ENCODE results near the gene CDK14. TPM values are rescaled to one million over a fixed set of nuclear protein-coding genes. Genes with fewer than 3 reads are reported as not detected.

CDK14 gene
- total RNA-seq, 1 donor from 2014 or later, result 64.6 TPM

DNA sequence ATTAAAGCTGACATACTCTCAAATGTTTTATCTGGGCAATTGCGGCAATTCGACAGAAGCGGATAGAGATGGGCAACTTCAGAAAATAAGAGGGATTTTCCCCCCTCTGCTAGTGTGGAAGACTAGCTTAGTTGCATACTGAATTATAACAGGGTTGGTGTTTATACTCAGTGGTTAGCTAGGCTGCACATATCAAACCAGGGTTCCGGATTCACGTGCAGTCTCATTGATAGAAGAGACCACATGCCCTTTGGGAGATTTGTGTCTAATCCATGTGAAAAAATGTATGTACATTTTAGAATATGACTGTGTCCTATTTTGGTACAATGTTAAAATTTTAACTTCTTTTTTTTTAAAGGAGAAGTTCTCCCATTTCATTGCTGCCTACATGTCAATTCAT lies 531.2 kb downstream of the CDK14 start:
- TF ChIP-seq, protein P1, sequence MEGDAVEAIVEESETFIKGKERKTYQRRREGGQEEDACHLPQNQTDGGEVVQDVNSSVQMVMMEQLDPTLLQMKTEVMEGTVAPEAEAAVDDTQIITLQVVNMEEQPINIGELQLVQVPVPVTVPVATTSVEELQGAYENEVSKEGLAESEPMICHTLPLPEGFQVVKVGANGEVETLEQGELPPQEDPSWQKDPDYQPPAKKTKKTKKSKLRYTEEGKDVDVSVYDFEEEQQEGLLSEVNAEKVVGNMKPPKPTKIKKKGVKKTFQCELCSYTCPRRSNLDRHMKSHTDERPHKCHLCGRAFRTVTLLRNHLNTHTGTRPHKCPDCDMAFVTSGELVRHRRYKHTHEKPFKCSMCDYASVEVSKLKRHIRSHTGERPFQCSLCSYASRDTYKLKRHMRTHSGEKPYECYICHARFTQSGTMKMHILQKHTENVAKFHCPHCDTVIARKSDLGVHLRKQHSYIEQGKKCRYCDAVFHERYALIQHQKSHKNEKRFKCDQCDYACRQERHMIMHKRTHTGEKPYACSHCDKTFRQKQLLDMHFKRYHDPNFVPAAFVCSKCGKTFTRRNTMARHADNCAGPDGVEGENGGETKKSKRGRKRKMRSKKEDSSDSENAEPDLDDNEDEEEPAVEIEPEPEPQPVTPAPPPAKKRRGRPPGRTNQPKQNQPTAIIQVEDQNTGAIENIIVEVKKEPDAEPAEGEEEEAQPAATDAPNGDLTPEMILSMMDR (IDR thresholded peaks at IDR 0.05; ENCODE audit: unreplicated experiment), result no peak
- Mint-ChIP-seq H3K4me1 (peaks cover 15% of the 10 kb centered on the region), H3K27ac (no peak overlapping the region), H3K9me3 (no peaks in the 10 kb centered on the region), H3K36me3 (peaks cover 22% of the 10 kb centered on the region), H3K4me3 (no peak overlapping the region), H3K27me3 (ENCODE audit: low read depth) (no peaks in the 10 kb centered on the region)
- no peak for DNase-seq (ENCODE audit: low spot score in 2 of 2, unreplicated experiment in 2 of 2)

DNA sequence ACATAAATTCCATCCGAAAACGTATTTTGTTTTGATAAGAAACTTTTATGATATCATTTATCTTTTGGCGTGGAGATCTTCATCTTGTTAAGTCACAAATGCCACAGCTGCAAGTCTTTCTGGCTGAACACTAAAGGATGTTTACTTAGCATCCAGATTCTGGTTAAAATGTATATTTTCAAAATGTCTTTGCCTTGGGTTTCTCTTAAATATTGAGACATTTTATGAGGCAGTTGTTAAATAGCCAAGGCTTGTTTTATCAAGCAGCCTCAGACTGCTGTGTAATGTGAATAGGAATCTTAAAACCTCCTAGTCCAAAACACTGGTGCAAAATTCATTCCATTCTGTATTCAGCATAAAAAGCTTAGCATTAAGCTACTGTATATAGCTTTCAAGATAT lies 531.8 kb downstream of the CDK14 start:
- TF ChIP-seq, protein P1 (IDR thresholded peaks at IDR 0.05; ENCODE audit: unreplicated experiment), result no peak
- no peak overlapping the region for H3K27ac Mint-ChIP-seq
- no peak overlapping the region for H3K4me3 Mint-ChIP-seq
- H3K36me3 Mint-ChIP-seq, result peaks cover 17% of the 10 kb centered on the region
- peaks cover 15% of the 10 kb centered on the region for H3K4me1 Mint-ChIP-seq
- H3K9me3 Mint-ChIP-seq, result no peaks in the 10 kb centered on the region
- no peak for DNase-seq (ENCODE audit: low spot score in 2 of 2, unreplicated experiment in 2 of 2)
- no peaks in the 10 kb centered on the region for H3K27me3 Mint-ChIP-seq (ENCODE audit: low read depth)

GRCh38 chr7:91128683-91129348 lies 532.7 kb downstream of the CDK14 start:
- DNase-seq (ENCODE audit: low spot score in 2 of 2, unreplicated experiment in 2 of 2), result no peak
- Mint-ChIP-seq H3K27ac (no peak overlapping the region), H3K9me3 (no peaks in the 10 kb centered on the region), H3K36me3 (peaks cover 15% of the 10 kb centered on the region), H3K4me3 (no peak overlapping the region), H3K27me3 (ENCODE audit: low read depth) (no peaks in the 10 kb centered on the region), H3K4me1 (peaks cover 15% of the 10 kb centered on the region)
- TF ChIP-seq, protein P1 (IDR thresholded peaks at IDR 0.05; ENCODE audit: unreplicated experiment), result no peak

DNA sequence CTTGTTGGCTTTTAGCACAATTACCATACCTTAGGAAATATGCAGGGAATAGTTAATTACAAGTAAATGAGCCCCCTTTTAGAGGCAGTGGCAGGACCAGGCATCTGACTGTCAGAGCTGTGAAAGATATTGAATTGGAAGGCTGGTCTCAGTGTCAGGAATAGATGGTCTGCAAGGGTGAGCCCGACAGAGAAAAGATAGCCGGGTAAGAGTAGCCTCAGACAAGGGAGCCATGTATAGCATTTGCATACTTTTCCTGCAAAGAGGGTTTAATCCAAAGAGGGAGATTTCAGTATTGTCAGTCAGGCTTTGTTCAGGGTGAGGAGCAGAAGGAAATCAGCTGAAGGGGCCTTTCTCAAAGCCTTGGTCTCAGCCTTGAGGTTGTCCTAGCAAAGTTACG lies 539.2 kb downstream of the CDK14 start:
- TF ChIP-seq, protein P1 (IDR thresholded peaks at IDR 0.05; ENCODE audit: unreplicated experiment), result no peak
- no peak for DNase-seq (ENCODE audit: low spot score in 2 of 2, unreplicated experiment in 2 of 2)
- no peaks in the 10 kb centered on the region for H3K27me3 Mint-ChIP-seq (ENCODE audit: low read depth)
- peaks cover 2% of the 10 kb centered on the region for H3K4me1 Mint-ChIP-seq
- H3K36me3 Mint-ChIP-seq, result peaks cover 14% of the 10 kb centered on the region
- no peaks in the 10 kb centered on the region for H3K9me3 Mint-ChIP-seq
- H3K27ac Mint-ChIP-seq, result no peak overlapping the region
- H3K4me3 Mint-ChIP-seq, result no peak overlapping the region

DNA sequence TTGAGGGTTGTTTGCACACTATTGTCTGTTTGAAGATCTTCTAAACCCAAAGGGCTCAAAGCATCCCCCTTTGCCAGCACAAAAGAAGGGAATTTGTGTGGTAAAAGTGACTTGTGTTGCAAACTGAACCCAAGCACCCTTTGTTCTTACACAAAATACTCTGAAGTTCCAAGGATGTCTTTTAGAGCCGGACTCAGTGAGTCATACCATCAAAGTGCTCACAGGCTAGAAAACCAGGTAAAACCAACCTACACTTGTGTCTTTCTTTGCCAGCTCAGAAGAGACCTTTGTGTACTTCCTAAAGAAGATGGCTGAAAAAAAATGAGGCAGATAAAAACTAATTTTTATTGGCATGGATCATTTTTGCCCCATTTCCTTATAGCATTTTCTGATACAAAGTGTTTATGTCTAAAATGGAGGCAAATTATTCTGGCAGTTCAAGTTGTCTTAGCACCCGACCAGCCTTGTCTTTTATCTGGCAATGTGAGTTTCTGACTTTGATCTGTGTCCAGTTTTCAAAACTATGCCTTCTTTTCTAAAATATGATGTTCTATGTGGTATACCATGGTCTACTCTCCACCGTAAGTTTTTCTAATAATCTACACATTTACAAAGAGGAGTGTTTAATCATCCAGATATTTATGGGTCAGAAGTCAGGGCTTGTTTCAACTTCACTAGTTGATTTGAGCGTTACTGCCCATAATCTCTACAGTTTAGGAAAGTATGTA lies 539.7 kb downstream of the CDK14 start:
- DNase-seq (ENCODE audit: low spot score in 2 of 2, unreplicated experiment in 2 of 2), result no peak
- H3K36me3 Mint-ChIP-seq, result peaks cover 14% of the 10 kb centered on the region
- H3K27ac Mint-ChIP-seq, result no peak overlapping the region
- H3K4me1 Mint-ChIP-seq, result peaks cover 2% of the 10 kb centered on the region
- no peaks in the 10 kb centered on the region for H3K9me3 Mint-ChIP-seq
- no peak overlapping the region for H3K4me3 Mint-ChIP-seq
- no peaks in the 10 kb centered on the region for H3K27me3 Mint-ChIP-seq (ENCODE audit: low read depth)
- TF ChIP-seq, protein P1 (IDR thresholded peaks at IDR 0.05; ENCODE audit: unreplicated experiment), result no peak
